Measurements from ENCODE around the gene CNTNAP1.
A peak's percentile ranks its signal among the peaks of the same experiment; 100 is the strongest.
"Not testable (repeated sequence)": the region's sequence is repeated elsewhere in the genome, so short reads cannot be mapped to it uniquely, and the experiment has no call there.

CNTNAP1 gene

GRCh38 chr17:42702446-42702845 is 20.1 kb downstream of the CNTNAP1 start:
- Mint-ChIP-seq H3K36me3 (ENCODE audit: insufficient read depth) (peaks cover 56% of the 10 kb centered on the region), H3K27ac (no peak overlapping the region), H3K27me3 (no peaks in the 10 kb centered on the region), H3K9me3 (no peaks in the 10 kb centered on the region), H3K4me3 (no peak overlapping the region), H3K4me1 (ENCODE audit: low read depth in 2 of 2) (peaks cover 7 to 9% of the 10 kb centered on the region in 2 donors)
- no peak for ATAC-seq (replicated peaks)
- no peak for DNase-seq

DNA sequence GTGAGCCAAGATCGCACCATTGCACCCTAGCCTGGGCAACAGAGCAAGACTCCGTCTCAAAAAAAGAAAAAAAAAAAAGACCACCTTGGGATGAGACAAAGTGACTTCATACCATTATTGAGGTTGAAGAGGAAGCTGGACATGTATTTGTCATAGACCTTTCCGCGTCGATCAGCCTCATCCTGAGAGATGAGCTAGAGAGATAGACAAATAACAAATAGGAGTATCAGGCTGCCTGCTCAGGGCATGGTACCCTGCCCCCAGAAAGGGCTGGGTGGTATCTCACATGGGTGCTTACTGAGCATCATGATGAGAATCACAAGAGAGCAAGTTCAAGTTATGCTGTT is 22.1 kb downstream of the CNTNAP1 start:
- Mint-ChIP-seq H3K27me3 (no peaks in the 10 kb centered on the region), H3K9me3 (no peaks in the 10 kb centered on the region), H3K27ac (no peak overlapping the region), H3K4me3 (no peak overlapping the region), H3K4me1 (ENCODE audit: low read depth in 2 of 2) (peaks cover 10 to 22% of the 10 kb centered on the region in 2 donors), H3K36me3 (ENCODE audit: insufficient read depth) (peaks cover 74% of the 10 kb centered on the region)
- DNase-seq (no peak), ATAC-seq (replicated peaks) (no peak)

GRCh38 chr17:42704837-42705494 is 22.6 kb downstream of the CNTNAP1 start:
- Mint-ChIP-seq H3K4me3 (no peak overlapping the region), H3K27ac (no peak overlapping the region)

DNA sequence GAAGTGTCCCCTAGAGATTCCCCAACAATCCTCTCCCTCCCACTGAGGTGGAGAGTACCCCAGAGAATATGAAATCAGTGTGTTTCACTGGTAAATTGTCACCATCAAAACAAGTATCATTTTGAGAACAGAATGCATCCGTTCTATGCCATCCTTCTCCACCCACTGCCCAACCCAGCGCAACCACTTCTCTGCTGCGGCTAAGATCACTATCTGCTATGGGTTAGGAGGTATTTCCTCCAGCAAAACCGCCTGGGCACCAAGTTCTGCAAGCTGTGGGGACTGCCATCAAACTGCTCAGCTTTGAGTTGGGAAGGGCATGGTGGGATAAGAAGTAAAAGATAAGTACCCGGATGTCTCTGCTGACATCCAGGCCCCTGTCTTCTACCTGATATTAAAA is 24.4 kb downstream of the CNTNAP1 start:
- Mint-ChIP-seq H3K4me3 (peak overlapping the region in 1 of 2 donors; percentile 58), H3K27ac (no peak overlapping the region), H3K4me1 (ENCODE audit: low read depth in 2 of 2) (peaks cover 10 to 22% of the 10 kb centered on the region in 2 donors), H3K9me3 (no peaks in the 10 kb centered on the region), H3K27me3 (no peaks in the 10 kb centered on the region), H3K36me3 (ENCODE audit: insufficient read depth) (peaks cover 96% of the 10 kb centered on the region)
- ATAC-seq (replicated peaks) (peak; percentile 96), DNase-seq (peak in 2 of 3 experiments; percentile 34 to 46)

More at GRCh38 chr17:42704837-42705494, 22.6 kb downstream of the CNTNAP1 start:
- Mint-ChIP-seq H3K9me3 (no peaks in the 10 kb centered on the region), H3K27me3 (no peaks in the 10 kb centered on the region), H3K36me3 (ENCODE audit: insufficient read depth) (peaks cover 79% of the 10 kb centered on the region), H3K4me1 (ENCODE audit: low read depth in 2 of 2) (peaks cover 10 to 22% of the 10 kb centered on the region in 2 donors)
- no peak for DNase-seq
- no peak for ATAC-seq (replicated peaks)

- no peaks in the 10 kb centered on the region for H3K9me3 Mint-ChIP-seq
- peak overlapping the region in 1 of 2 donors; percentile 17 for H3K4me3 Mint-ChIP-seq
- no peaks in the 10 kb centered on the region for H3K27me3 Mint-ChIP-seq
- peaks cover 98% of the 10 kb centered on the region for H3K36me3 Mint-ChIP-seq (ENCODE audit: insufficient read depth)
- no peak overlapping the region for H3K27ac Mint-ChIP-seq
- DNase-seq (no peak), ATAC-seq (replicated peaks) (peak; percentile 51)
- peaks cover 10 to 22% of the 10 kb centered on the region in 2 donors for H3K4me1 Mint-ChIP-seq (ENCODE audit: low read depth in 2 of 2)
Measured at GRCh38 chr17:42708588-42708987, 26.3 kb downstream of the CNTNAP1 start.

DNA sequence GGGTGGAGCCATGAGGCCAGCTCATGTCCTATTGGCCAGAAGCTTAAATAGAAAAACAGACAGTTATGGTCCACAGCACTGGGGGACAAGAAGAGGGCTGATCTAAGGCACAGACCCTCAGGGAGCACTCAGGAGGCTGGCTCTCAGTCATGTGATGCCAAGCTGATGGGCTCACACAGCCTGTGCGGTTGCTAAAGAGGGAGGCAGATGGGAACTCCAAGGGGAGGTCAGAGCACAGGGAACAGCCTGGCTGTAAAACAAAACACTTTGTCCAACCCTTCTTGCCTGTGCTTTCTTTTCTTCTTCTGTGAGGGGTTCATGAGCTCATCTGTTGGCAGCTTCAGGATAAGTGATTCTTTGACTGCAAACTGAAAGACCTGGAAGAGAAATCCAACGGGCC is 27.2 kb downstream of the CNTNAP1 start:
- H3K4me3 Mint-ChIP-seq = no peak overlapping the region
- DNase-seq (no peak), ATAC-seq (replicated peaks) (no peak)
- H3K9me3 Mint-ChIP-seq = no peaks in the 10 kb centered on the region
- H3K27me3 Mint-ChIP-seq = no peaks in the 10 kb centered on the region
- peaks cover 10 to 22% of the 10 kb centered on the region in 2 donors for H3K4me1 Mint-ChIP-seq (ENCODE audit: low read depth in 2 of 2)
- no peak overlapping the region for H3K27ac Mint-ChIP-seq
- H3K36me3 Mint-ChIP-seq (ENCODE audit: insufficient read depth) = peaks cover 96% of the 10 kb centered on the region

- ATAC-seq (replicated peaks) = peak; percentile 82
- H3K27me3 Mint-ChIP-seq = no peaks in the 10 kb centered on the region
- H3K9me3 Mint-ChIP-seq = no peaks in the 10 kb centered on the region
- no peak overlapping the region for H3K27ac Mint-ChIP-seq
- DNase-seq = peak; percentile 22 to 42 (median 34)
- H3K4me1 Mint-ChIP-seq (ENCODE audit: low read depth in 2 of 2) = peaks cover 0 to 5% of the 10 kb centered on the region in 2 donors
- H3K36me3 Mint-ChIP-seq (ENCODE audit: insufficient read depth) = peaks cover 87% of the 10 kb centered on the region
- H3K4me3 Mint-ChIP-seq = no peak overlapping the region
Measured at GRCh38 chr17:42720996-42721583, 38.8 kb downstream of the CNTNAP1 start.

DNA sequence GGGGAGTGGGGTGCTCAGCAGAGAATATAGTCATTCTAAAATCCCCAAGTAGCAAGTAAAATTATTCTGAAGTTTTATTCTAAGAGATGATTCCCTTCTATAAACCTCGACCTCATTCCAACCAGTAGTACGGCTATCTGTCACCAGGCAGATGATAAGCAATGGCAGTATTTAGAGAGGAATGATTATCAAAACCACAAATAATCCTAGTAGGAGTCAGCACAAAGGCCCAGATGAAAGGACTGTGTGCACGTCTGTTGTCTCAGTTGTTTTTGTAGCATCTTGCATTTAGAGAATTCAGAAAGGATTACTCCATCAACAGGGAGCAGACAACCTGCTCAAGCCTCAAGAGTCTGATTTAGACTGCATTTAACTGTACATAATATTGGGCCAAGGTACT is 41.3 kb downstream of the CNTNAP1 start:
- no peak overlapping the region for H3K27ac Mint-ChIP-seq
- no peaks in the 10 kb centered on the region for H3K9me3 Mint-ChIP-seq
- DNase-seq = no peak
- no peak for ATAC-seq (replicated peaks)
- no peaks in the 10 kb centered on the region for H3K4me1 Mint-ChIP-seq (ENCODE audit: low read depth in 2 of 2)
- no peak overlapping the region for H3K4me3 Mint-ChIP-seq
- H3K27me3 Mint-ChIP-seq = no peaks in the 10 kb centered on the region
- peaks cover 89% of the 10 kb centered on the region for H3K36me3 Mint-ChIP-seq (ENCODE audit: insufficient read depth)

DNA sequence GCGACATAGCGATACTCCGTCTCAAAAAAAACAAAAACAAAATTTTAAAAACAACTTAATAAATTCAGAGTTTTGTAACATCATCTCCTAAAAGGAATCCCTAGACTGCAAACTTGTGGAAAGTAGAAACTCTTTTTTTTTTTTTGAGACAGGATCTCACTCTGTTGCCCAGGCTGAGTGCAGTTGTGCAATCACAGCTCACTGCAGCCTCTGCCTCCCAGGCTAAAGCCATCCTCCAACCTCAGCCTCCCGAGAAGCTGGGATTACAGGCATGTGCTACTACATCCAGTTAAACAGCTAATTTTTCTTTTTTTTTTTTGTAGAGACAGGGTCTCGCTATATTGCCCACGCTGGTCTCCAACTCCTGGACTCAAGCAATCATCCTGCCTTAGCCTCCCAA is 42.8 kb downstream of the CNTNAP1 start:
- ATAC-seq (replicated peaks) = no peak
- no peak overlapping the region for H3K4me3 Mint-ChIP-seq
- H3K9me3 Mint-ChIP-seq = no peaks in the 10 kb centered on the region
- H3K27ac Mint-ChIP-seq = no peak overlapping the region
- DNase-seq = no peak
- no peaks in the 10 kb centered on the region for H3K27me3 Mint-ChIP-seq
- peaks cover 91% of the 10 kb centered on the region for H3K36me3 Mint-ChIP-seq (ENCODE audit: insufficient read depth)
- H3K4me1 Mint-ChIP-seq (ENCODE audit: low read depth in 2 of 2) = no peaks in the 10 kb centered on the region

GRCh38 chr17:42740699-42741098 is 58.4 kb downstream of the CNTNAP1 start:
- Mint-ChIP-seq H3K27me3 (no peaks in the 10 kb centered on the region), H3K36me3 (ENCODE audit: insufficient read depth) (peaks cover 10% of the 10 kb centered on the region), H3K9me3 (no peaks in the 10 kb centered on the region), H3K27ac (peak overlapping the region in 1 of 2 donors; percentile 25), H3K4me3 (no peak overlapping the region), H3K4me1 (ENCODE audit: low read depth in 2 of 2) (peaks cover 15 to 18% of the 10 kb centered on the region in 2 donors)
- DNase-seq (no peak), ATAC-seq (replicated peaks) (no peak)

- not testable (repeated sequence) for H3K4me3 Mint-ChIP-seq, DNase-seq
Measured at GRCh38 chr17:42742916-42743315, 60.6 kb downstream of the CNTNAP1 start.

DNA sequence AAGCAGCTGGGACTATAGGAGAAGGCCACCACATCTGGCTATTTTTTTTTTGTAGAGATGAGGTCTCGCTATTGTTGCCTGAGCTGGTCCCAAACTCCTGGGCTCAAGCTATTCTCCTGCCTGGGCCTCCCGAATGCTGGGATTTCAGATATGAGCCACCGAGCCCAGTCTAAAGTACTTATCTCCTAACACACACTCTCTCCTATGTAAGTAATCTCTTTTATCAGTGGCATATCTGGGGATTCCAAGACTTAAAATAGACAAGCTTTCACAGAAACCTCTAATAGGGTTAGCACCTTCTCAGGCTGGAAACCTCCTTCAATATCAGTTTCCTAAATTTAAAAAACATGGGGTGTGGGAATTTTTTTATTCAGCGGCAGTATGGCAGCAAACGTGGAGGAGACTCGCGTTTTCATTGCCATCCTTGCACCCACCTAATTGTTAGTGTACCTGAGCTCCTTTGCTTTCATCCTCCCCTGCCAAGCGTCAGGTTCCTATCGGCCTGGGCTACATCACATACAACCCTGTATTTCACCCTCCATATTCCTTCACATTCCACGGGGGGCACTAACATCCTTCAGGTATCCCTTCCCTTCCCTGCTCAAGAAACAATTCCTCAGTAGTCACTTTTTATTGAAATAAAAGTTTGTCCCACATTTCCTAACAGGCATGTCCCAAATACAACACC is 61.4 kb downstream of the CNTNAP1 start:
- ATAC-seq (replicated peaks) (no peak), DNase-seq (no peak)
- Mint-ChIP-seq H3K36me3 (ENCODE audit: insufficient read depth) (peaks cover 10% of the 10 kb centered on the region), H3K27ac (peak overlapping the region; percentile 85 to 91), H3K4me1 (ENCODE audit: low read depth in 2 of 2) (peaks cover 13 to 18% of the 10 kb centered on the region in 2 donors), H3K27me3 (peaks cover 8 to 17% of the 10 kb centered on the region in 2 donors), H3K4me3 (peak overlapping the region; percentile 85 to 89), H3K9me3 (no peaks in the 10 kb centered on the region)

More at GRCh38 chr17:42742916-42743315, 60.6 kb downstream of the CNTNAP1 start:
- H3K9me3 Mint-ChIP-seq; ATAC-seq (replicated peaks); H3K36me3 Mint-ChIP-seq (ENCODE audit: insufficient read depth); H3K27me3 Mint-ChIP-seq: not testable (repeated sequence)
- H3K4me1 Mint-ChIP-seq (ENCODE audit: low read depth in 2 of 2) = peaks cover 13 to 18% of the 10 kb centered on the region in 2 donors
- H3K27ac Mint-ChIP-seq = peak overlapping the region in 1 of 2 donors; percentile 65

GRCh38 chr17:42744283-42744805 is 62.0 kb downstream of the CNTNAP1 start:
- peaks cover 13 to 18% of the 10 kb centered on the region in 2 donors for H3K4me1 Mint-ChIP-seq (ENCODE audit: low read depth in 2 of 2)
- peak overlapping the region; percentile 85 to 91 for H3K27ac Mint-ChIP-seq
- H3K36me3 Mint-ChIP-seq (ENCODE audit: insufficient read depth) = peaks cover 10% of the 10 kb centered on the region
- no peak for DNase-seq
- peak; percentile 69 for ATAC-seq (replicated peaks)
- peak overlapping the region; percentile 85 to 89 for H3K4me3 Mint-ChIP-seq
- peaks cover 8 to 23% of the 10 kb centered on the region in 2 donors for H3K27me3 Mint-ChIP-seq
- no peaks in the 10 kb centered on the region for H3K9me3 Mint-ChIP-seq
